Measurements from ENCODE around the gene DUS2.
"Not testable (repeated sequence)": the region's sequence is repeated elsewhere in the genome, so short reads cannot be mapped to it uniquely, and the experiment has no call there.

Gene DUS2

GRCh38 chr16:67992661-67993206 is 30.4 kb upstream of the DUS2 start:
- no peak for DNase-seq (ENCODE audit: low read depth)
- TF ChIP-seq CTCF (conservative IDR thresholded peaks at IDR 0.05; ENCODE audit: control insufficient read depth, insufficient read depth, low read depth, low read length) = no peak
- no peak overlapping the region for H3K4me3 ChIP-seq (ENCODE audit: control insufficient read depth, low read depth, low read length)

GRCh38 chr16:67993207-67994039 is 29.7 kb upstream of the DUS2 start:
- peak; percentile 64 for TF ChIP-seq CTCF (conservative IDR thresholded peaks at IDR 0.05; ENCODE audit: control insufficient read depth, insufficient read depth, low read depth, low read length)
- peak overlapping the region; percentile 12 for H3K4me3 ChIP-seq (ENCODE audit: control insufficient read depth, low read depth, low read length)
- peak; percentile 62 for DNase-seq (ENCODE audit: low read depth)

GRCh38 chr16:67994040-67994408 is 29.1 kb upstream of the DUS2 start:
- not testable (repeated sequence) for H3K4me3 ChIP-seq (ENCODE audit: control insufficient read depth, low read depth, low read length); DNase-seq (ENCODE audit: low read depth)

GRCh38 chr16:67995423-67995822 is 27.7 kb upstream of the DUS2 start:
- peak; percentile 17 for DNase-seq (ENCODE audit: low read depth)
- TF ChIP-seq CTCF (conservative IDR thresholded peaks at IDR 0.05; ENCODE audit: control insufficient read depth, insufficient read depth, low read depth, low read length) = no peak
- H3K4me3 ChIP-seq (ENCODE audit: control insufficient read depth, low read depth, low read length) = no peak overlapping the region

GRCh38 chr16:67996666-67997065 is 26.4 kb upstream of the DUS2 start:
- DNase-seq (ENCODE audit: low read depth) = no peak
- no peak overlapping the region for H3K4me3 ChIP-seq (ENCODE audit: control insufficient read depth, low read depth, low read length)
- TF ChIP-seq CTCF (conservative IDR thresholded peaks at IDR 0.05; ENCODE audit: control insufficient read depth, insufficient read depth, low read depth, low read length) = no peak

GRCh38 chr16:67998231-67998778 is 24.8 kb upstream of the DUS2 start:
- not testable (repeated sequence) for H3K4me3 ChIP-seq (ENCODE audit: control insufficient read depth, low read depth, low read length)

GRCh38 chr16:67998779-67999688 is 24.1 kb upstream of the DUS2 start, which contains the start of gene DPEP2:
Gene DPEP2 (minus strand): TSS chr16:67999484. CDS start chr16:67993212, 6,272 bp downstream.
- DNase-seq (ENCODE audit: low read depth); H3K4me3 ChIP-seq (ENCODE audit: control insufficient read depth, low read depth, low read length): not testable (repeated sequence)

More at GRCh38 chr16:67998231-67998778, 24.8 kb upstream of the DUS2 start:
- DNase-seq (ENCODE audit: low read depth) = not testable (repeated sequence)

- no peak for DNase-seq (ENCODE audit: low read depth)
- no peak for TF ChIP-seq CTCF (conservative IDR thresholded peaks at IDR 0.05; ENCODE audit: control insufficient read depth, insufficient read depth, low read depth, low read length)
- no peak overlapping the region for H3K4me3 ChIP-seq (ENCODE audit: control insufficient read depth, low read depth, low read length)
Observed at GRCh38 chr16:67999985-68000384, 23.1 kb upstream of the DUS2 start.

Data from fibroblast of mammary gland (primary cell).